ENCODE results near the gene TTL. TPM values are rescaled to one million over a fixed set of nuclear protein-coding genes. Genes with fewer than 3 reads are reported as not detected.

Gene TTL
- total and polyA plus RNA-seq, 2 of the 13 experiments (the other 11 are each of a cell fraction or from before 2014, with no cell fraction given): 19.0 to 59.8 TPM

DNA sequence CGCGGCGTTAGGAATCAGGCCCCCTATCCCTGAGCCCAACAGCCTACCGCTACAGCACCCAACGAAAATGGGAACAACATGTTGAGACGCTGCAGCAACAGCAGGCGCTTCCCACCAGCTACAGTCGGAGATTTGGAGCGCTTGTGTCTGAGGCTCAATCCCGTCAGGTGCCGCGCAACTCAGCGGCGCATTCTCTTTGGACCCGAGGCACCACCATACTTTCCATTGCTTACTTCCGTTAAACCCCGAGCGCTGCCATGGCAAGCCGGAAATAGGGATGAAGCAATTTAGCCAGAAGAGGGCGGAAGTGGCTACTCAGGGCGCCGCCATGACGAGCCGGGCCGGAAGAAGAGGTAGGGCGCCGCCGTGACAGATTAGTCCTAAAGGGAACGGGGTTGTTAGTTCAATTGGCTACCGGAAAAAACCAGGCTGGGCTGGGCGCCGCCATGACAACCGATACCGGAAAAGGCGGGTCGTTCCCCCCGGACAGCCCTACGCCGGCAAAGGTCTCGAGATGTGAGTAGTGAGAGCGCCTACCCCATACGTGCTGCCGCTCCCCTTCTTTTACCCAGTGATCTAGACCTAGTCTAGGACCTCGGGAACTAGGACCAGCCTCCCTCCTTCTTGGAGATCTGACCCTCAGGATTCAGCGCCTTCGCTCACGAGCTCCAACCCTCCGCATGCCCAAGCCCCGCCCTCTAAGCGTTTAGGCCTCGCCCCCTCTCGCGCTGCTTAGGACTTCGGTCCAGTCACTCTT is 102.4 kb downstream of the TTL start, which contains the start of gene CHCHD5 (continued):
- TF ChIP-seq ZNF878 (CRISPR knock-in tag; IDR thresholded peaks at IDR 0.05): peak; percentile 50; the same call in 1 of the 2 replicates
- no peak for TF ChIP-seq ZNF724P (CRISPR knock-in tag; IDR thresholded peaks at IDR 0.05; ENCODE audit: borderline replicate concordance)
- TF ChIP-seq, protein P1, sequence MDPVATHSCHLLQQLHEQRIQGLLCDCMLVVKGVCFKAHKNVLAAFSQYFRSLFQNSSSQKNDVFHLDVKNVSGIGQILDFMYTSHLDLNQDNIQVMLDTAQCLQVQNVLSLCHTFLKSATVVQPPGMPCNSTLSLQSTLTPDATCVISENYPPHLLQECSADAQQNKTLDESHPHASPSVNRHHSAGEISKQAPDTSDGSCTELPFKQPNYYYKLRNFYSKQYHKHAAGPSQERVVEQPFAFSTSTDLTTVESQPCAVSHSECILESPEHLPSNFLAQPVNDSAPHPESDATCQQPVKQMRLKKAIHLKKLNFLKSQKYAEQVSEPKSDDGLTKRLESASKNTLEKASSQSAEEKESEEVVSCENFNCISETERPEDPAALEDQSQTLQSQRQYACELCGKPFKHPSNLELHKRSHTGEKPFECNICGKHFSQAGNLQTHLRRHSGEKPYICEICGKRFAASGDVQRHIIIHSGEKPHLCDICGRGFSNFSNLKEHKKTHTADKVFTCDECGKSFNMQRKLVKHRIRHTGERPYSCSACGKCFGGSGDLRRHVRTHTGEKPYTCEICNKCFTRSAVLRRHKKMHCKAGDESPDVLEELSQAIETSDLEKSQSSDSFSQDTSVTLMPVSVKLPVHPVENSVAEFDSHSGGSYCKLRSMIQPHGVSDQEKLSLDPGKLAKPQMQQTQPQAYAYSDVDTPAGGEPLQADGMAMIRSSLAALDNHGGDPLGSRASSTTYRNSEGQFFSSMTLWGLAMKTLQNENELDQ (CRISPR knock-in tag; IDR thresholded peaks at IDR 0.05; ENCODE audit: borderline replicate concordance): no peak
- TF ChIP-seq, protein P2, sequence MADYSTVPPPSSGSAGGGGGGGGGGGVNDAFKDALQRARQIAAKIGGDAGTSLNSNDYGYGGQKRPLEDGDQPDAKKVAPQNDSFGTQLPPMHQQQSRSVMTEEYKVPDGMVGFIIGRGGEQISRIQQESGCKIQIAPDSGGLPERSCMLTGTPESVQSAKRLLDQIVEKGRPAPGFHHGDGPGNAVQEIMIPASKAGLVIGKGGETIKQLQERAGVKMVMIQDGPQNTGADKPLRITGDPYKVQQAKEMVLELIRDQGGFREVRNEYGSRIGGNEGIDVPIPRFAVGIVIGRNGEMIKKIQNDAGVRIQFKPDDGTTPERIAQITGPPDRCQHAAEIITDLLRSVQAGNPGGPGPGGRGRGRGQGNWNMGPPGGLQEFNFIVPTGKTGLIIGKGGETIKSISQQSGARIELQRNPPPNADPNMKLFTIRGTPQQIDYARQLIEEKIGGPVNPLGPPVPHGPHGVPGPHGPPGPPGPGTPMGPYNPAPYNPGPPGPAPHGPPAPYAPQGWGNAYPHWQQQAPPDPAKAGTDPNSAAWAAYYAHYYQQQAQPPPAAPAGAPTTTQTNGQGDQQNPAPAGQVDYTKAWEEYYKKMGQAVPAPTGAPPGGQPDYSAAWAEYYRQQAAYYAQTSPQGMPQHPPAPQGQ (CRISPR knock-in tag; IDR thresholded peaks at IDR 0.05; ENCODE audit: borderline replicate concordance): no peak
- TF ChIP-seq, protein P3, sequence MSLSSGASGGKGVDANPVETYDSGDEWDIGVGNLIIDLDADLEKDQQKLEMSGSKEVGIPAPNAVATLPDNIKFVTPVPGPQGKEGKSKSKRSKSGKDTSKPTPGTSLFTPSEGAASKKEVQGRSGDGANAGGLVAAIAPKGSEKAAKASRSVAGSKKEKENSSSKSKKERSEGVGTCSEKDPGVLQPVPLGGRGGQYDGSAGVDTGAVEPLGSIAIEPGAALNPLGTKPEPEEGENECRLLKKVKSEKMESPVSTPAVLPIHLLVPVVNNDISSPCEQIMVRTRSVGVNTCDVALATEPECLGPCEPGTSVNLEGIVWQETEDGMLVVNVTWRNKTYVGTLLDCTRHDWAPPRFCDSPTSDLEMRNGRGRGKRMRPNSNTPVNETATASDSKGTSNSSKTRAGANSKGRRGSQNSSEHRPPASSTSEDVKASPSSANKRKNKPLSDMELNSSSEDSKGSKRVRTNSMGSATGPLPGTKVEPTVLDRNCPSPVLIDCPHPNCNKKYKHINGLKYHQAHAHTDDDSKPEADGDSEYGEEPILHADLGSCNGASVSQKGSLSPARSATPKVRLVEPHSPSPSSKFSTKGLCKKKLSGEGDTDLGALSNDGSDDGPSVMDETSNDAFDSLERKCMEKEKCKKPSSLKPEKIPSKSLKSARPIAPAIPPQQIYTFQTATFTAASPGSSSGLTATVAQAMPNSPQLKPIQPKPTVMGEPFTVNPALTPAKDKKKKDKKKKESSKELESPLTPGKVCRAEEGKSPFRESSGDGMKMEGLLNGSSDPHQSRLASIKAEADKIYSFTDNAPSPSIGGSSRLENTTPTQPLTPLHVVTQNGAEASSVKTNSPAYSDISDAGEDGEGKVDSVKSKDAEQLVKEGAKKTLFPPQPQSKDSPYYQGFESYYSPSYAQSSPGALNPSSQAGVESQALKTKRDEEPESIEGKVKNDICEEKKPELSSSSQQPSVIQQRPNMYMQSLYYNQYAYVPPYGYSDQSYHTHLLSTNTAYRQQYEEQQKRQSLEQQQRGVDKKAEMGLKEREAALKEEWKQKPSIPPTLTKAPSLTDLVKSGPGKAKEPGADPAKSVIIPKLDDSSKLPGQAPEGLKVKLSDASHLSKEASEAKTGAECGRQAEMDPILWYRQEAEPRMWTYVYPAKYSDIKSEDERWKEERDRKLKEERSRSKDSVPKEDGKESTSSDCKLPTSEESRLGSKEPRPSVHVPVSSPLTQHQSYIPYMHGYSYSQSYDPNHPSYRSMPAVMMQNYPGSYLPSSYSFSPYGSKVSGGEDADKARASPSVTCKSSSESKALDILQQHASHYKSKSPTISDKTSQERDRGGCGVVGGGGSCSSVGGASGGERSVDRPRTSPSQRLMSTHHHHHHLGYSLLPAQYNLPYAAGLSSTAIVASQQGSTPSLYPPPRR (CRISPR knock-in tag; IDR thresholded peaks at IDR 0.05; ENCODE audit: borderline replicate concordance): peak; percentile 41; the same call in 1 of the 2 replicates
- TF ChIP-seq HOXA7 (CRISPR knock-in tag; IDR thresholded peaks at IDR 0.05): no peak
- TF ChIP-seq CBX5 (CRISPR knock-in tag; IDR thresholded peaks at IDR 0.05; ENCODE audit: borderline replicate concordance): no peak; the same call in 1 of the 2 replicates
- TF ChIP-seq, protein P4, sequence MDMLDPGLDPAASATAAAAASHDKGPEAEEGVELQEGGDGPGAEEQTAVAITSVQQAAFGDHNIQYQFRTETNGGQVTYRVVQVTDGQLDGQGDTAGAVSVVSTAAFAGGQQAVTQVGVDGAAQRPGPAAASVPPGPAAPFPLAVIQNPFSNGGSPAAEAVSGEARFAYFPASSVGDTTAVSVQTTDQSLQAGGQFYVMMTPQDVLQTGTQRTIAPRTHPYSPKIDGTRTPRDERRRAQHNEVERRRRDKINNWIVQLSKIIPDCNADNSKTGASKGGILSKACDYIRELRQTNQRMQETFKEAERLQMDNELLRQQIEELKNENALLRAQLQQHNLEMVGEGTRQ (IDR thresholded peaks at IDR 0.05; ENCODE audit: low read depth, low read length): no peak
- TF ChIP-seq, protein P4 (CRISPR knock-in tag; IDR thresholded peaks at IDR 0.05; ENCODE audit: borderline replicate concordance): peak; percentile 64; the same call in 1 of the 2 replicates
- TF ChIP-seq ZNF382 (CRISPR knock-in tag; IDR thresholded peaks at IDR 0.05; ENCODE audit: borderline replicate concordance): no peak
- no peak for TF ChIP-seq NBN (conservative IDR thresholded peaks at IDR 0.05)
- TF ChIP-seq PHB2 (IDR thresholded peaks at IDR 0.05; ENCODE audit: partially characterized antibody): no peak
- 0 out of 2 replicates have a peak, but pooled peaks have one; percentile 30 for TF ChIP-seq ZNF510 (CRISPR knock-in tag; IDR thresholded peaks at IDR 0.05; ENCODE audit: low read depth)
- no peak for TF ChIP-seq HMGA1 (CRISPR knock-in tag; conservative IDR thresholded peaks at IDR 0.05)
- TF ChIP-seq ZFP36L2 (CRISPR knock-in tag; IDR thresholded peaks at IDR 0.05): peak; percentile 57; the same call in 1 of the 2 replicates
- no peak; the same call in 1 of the 2 replicates for TF ChIP-seq CHCHD3 (CRISPR knock-in tag; IDR thresholded peaks at IDR 0.05)
- TF ChIP-seq ERF (CRISPR knock-in tag; IDR thresholded peaks at IDR 0.05): peak; percentile 75
- TF ChIP-seq RAD51 (IDR thresholded peaks at IDR 0.05; ENCODE audit: borderline replicate concordance): no peak
